Measurements from ENCODE around the gene MCM3.

Gene MCM3

GRCh38 chr6:52284460-52285176, at the start of gene MCM3:
MCM3 (minus strand) TSS chr6:52284742; CDS start chr6:52284674, 68 bp downstream.
- peak; percentile 92 for DNase-seq (ENCODE audit: low read depth)

- no peak for DNase-seq (ENCODE audit: low read depth)
These were observed 49.3 kb upstream of the MCM3 start for GRCh38 chr6:52333840-52334200.

GRCh38 chr6:52331793-52332457, 47.4 kb upstream of the MCM3 start:
- DNase-seq (ENCODE audit: low read depth): no peak

- DNase-seq (ENCODE audit: low read depth): no peak
These were observed 45.9 kb upstream of the MCM3 start for GRCh38 chr6:52330470-52330869.

- no peak for DNase-seq (ENCODE audit: low read depth)
These were observed 44.2 kb upstream of the MCM3 start for GRCh38 chr6:52328729-52329128.

GRCh38 chr6:52328303-52328662, 43.7 kb upstream of the MCM3 start:
- DNase-seq (ENCODE audit: low read depth): no peak

- no peak for DNase-seq (ENCODE audit: low read depth)
These were observed 42.2 kb upstream of the MCM3 start for GRCh38 chr6:52326540-52327364.

GRCh38 chr6:52325695-52326471, 41.3 kb upstream of the MCM3 start:
- DNase-seq (ENCODE audit: low read depth): no peak

- DNase-seq (ENCODE audit: low read depth): no peak
These were observed 39.6 kb upstream of the MCM3 start for GRCh38 chr6:52324189-52324588.

- no peak for DNase-seq (ENCODE audit: low read depth)
These were observed 33.5 kb upstream of the MCM3 start for GRCh38 chr6:52317841-52318581.

GRCh38 chr6:52317211-52317610, 32.7 kb upstream of the MCM3 start:
- no peak for DNase-seq (ENCODE audit: low read depth)

GRCh38 chr6:52314752-52315151, 30.2 kb upstream of the MCM3 start:
- DNase-seq (ENCODE audit: low read depth): no peak

GRCh38 chr6:52312461-52312860, 27.9 kb upstream of the MCM3 start:
- no peak for DNase-seq (ENCODE audit: low read depth)

- DNase-seq (ENCODE audit: low read depth): no peak
These were observed 26.4 kb upstream of the MCM3 start for GRCh38 chr6:52310932-52311331.

GRCh38 chr6:52307900-52308372, 23.4 kb upstream of the MCM3 start:
- no peak for DNase-seq (ENCODE audit: low read depth)

- no peak for DNase-seq (ENCODE audit: low read depth)
These were observed 22.7 kb upstream of the MCM3 start for GRCh38 chr6:52306972-52307870.

- no peak for DNase-seq (ENCODE audit: low read depth)
These were observed 21.6 kb upstream of the MCM3 start for GRCh38 chr6:52305948-52306767.

GRCh38 chr6:52305411-52305810, 20.9 kb upstream of the MCM3 start:
- DNase-seq (ENCODE audit: low read depth): no peak

- no peak for DNase-seq (ENCODE audit: low read depth)
These were observed 20.4 kb upstream of the MCM3 start for GRCh38 chr6:52304983-52305390.

Data from activated T-cell treated with anti-CD3 and anti-CD28 coated beads for 48 hours (primary cell).